GM20431 (cell line): Measurements from ENCODE around the gene POLDIP3.
"Not testable (repeated sequence)": the region's sequence is repeated elsewhere in the genome, so short reads cannot be mapped to it uniquely, and the experiment has no call there.

Experiments used
- in situ Hi-C: fragments of 300-500 bp; cut with MseI, MboI; formaldehyde crosslinking; loops from one replicate; pipeline ENCODE4 v1.15.0; 2020; ENCODE audit warnings: low sequenced_read_pairs; ENCODE audit not compliant: unreplicated experiment

The POLDIP3 gene

GRCh38 chr22:42622061-42622710, 7.5 kb upstream of the POLDIP3 start:
- in situ Hi-C loops: no loop called here

- in situ Hi-C loops: no loop called here
These were observed 6.9 kb upstream of the POLDIP3 start for GRCh38 chr22:42621505-42622002.

- in situ Hi-C loops: no loop called here
These were observed 5.4 kb upstream of the POLDIP3 start for GRCh38 chr22:42620084-42620483.

- in situ Hi-C loops: no loop called here
These were observed 4.8 kb upstream of the POLDIP3 start for GRCh38 chr22:42619261-42620063.

- in situ Hi-C loops: no loop called here
These were observed 2.7 kb upstream of the POLDIP3 start for GRCh38 chr22:42617155-42617983.

GRCh38 chr22:42615860-42616175, 1.1 kb upstream of the POLDIP3 start:
- in situ Hi-C loops: not testable (repeated sequence)

GRCh38 chr22:42615092-42615859, 593 bp upstream of the POLDIP3 start:
- in situ Hi-C loops: no loop called here

- in situ Hi-C loops: no loop called here
These were observed 796 bp downstream of the POLDIP3 start for GRCh38 chr22:42613872-42614301.

- in situ Hi-C loops: no loop called here
These were observed 2.3 kb downstream of the POLDIP3 start for GRCh38 chr22:42612336-42612735.

- in situ Hi-C loops: no loop called here
These were observed 3.6 kb downstream of the POLDIP3 start for GRCh38 chr22:42611051-42611450.

- in situ Hi-C loops: no loop called here
These were observed 4.5 kb downstream of the POLDIP3 start for GRCh38 chr22:42610186-42610585.

- in situ Hi-C loops: no loop called here
These were observed 5.8 kb downstream of the POLDIP3 start for GRCh38 chr22:42608823-42609361.

GRCh38 chr22:42608136-42608822, 6.4 kb downstream of the POLDIP3 start:
- in situ Hi-C loops: no loop called here

- in situ Hi-C loops: not testable (repeated sequence)
These were observed 7.0 kb downstream of the POLDIP3 start for GRCh38 chr22:42607641-42608040.

- in situ Hi-C loops: no loop called here
These were observed 10.3 kb downstream of the POLDIP3 start for GRCh38 chr22:42604403-42604802.

- in situ Hi-C loops: no loop called here
These were observed 11.3 kb downstream of the POLDIP3 start for GRCh38 chr22:42603427-42603826.

GRCh38 chr22:42602470-42602869, 12.2 kb downstream of the POLDIP3 start:
- in situ Hi-C loops: no loop called here

GRCh38 chr22:42601879-42602465, 12.7 kb downstream of the POLDIP3 start:
- in situ Hi-C loops: no loop called here
